ENCODE results near the gene GSX1. TPM values are rescaled to one million over a fixed set of nuclear protein-coding genes. Genes with fewer than 3 reads are reported as not detected.
A peak's percentile ranks its signal among the peaks of the same experiment; 100 is the strongest.
"Not testable (repeated sequence)": the region's sequence is repeated elsewhere in the genome, so short reads cannot be mapped to it uniquely, and the experiment has no call there.

GSX1 gene
- not detected in 2 replicates for total RNA-seq

DNA sequence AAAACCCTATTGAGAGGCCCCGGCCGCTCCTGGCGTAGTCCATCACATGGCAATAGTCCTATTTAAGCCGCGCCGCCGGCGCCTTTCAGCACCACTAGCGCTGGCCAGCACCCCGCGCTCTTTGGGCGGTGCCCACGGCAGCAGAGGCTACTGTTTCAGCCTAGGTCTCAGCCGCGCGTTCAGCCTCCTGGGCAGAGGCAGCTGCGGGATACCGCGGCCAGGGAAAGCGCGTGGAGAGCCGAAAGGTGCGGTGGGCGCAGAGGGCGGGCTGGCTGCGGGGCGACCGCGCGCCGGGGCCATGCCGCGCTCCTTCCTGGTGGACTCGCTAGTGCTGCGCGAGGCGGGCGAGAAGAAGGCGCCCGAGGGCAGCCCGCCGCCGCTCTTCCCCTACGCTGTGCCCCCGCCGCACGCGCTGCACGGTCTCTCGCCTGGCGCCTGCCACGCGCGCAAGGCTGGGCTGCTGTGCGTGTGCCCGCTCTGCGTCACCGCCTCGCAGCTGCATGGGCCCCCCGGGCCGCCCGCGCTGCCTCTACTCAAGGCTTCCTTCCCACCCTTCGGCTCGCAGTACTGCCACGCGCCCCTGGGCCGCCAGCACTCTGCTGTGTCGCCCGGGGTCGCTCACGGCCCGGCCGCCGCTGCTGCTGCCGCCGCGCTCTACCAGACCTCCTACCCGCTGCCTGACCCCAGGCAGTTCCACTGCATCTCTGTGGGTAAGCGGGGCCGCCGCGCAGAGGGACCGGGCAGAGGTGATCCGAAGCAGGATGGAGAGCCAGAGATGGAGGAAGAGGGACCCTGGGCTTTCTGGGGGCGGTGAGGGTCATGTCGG is at the start of gene GSX1:
TSS of gene GSX1 (plus strand) at position 91 of the 826 bp plus-strand sequence. CDS start at position 299, 208 bp downstream.
- Histone ChIP-seq H3K4me3 (ENCODE audit: low read depth, low read length) (no peak within 1 kb of the TSS), H3K27me3 (ENCODE audit: control insufficient read depth, insufficient read depth, low read length) (peaks cover 70% of the 10 kb centered on the region), H3K36me3 (ENCODE audit: control insufficient read depth, insufficient read depth, low read length) (no peaks in the 10 kb centered on the region)
- peak; percentile 44 for DNase-seq (ENCODE audit: low read depth)
- TF ChIP-seq, protein P1, sequence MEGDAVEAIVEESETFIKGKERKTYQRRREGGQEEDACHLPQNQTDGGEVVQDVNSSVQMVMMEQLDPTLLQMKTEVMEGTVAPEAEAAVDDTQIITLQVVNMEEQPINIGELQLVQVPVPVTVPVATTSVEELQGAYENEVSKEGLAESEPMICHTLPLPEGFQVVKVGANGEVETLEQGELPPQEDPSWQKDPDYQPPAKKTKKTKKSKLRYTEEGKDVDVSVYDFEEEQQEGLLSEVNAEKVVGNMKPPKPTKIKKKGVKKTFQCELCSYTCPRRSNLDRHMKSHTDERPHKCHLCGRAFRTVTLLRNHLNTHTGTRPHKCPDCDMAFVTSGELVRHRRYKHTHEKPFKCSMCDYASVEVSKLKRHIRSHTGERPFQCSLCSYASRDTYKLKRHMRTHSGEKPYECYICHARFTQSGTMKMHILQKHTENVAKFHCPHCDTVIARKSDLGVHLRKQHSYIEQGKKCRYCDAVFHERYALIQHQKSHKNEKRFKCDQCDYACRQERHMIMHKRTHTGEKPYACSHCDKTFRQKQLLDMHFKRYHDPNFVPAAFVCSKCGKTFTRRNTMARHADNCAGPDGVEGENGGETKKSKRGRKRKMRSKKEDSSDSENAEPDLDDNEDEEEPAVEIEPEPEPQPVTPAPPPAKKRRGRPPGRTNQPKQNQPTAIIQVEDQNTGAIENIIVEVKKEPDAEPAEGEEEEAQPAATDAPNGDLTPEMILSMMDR (IDR thresholded peaks at IDR 0.05; ENCODE audit: insufficient read depth, low read length, severe bottlenecking) = no peak
- no peak for FAIRE-seq

DNA sequence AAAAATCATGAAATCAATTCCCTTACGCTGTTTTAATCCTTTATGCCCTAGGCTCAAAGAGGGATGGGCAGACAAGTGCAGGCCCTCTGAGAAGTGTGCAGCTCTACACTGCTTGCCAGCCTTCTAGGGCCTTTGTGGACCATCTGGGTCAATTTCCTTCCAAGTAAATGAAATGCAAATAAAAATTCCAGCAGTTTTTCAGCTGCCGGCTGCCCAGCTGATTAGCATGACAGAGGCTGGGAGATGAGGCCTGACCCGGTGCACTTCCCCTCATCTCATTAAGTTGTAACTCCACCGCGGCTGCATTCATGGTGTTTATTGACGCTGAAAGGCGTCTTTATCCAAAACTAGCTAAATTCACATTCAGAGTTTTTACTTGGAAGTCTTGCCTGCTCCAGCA is 47.5 kb upstream of the GSX1 start:
- FAIRE-seq = no peak

DNA sequence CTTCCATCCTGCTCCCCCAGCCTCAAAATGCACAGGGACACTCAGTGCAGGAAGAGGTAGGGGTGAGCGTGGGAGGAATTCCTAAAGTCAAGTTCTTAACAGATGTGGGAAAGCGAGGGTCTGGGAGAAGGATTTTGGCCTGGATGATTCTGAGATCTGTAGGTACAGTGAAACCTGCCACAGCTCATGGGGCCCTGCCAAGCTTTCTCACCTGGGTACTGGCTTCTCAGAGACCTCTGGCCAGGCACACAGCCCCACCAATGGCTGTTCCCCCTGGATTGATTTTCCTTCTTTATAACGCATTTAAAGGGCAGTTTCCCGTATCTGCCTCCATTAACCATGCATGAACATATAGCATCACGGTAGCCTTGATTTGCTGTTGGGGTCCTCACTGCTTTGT is 47.0 kb upstream of the GSX1 start:
- H3K36me3 ChIP-seq (ENCODE audit: control insufficient read depth, insufficient read depth, low read length) = no peaks in the 10 kb centered on the region
- peaks cover 3% of the 10 kb centered on the region for H3K27me3 ChIP-seq (ENCODE audit: control insufficient read depth, insufficient read depth, low read length)
- no peak for FAIRE-seq
- DNase-seq (ENCODE audit: low read depth) = no peak
- TF ChIP-seq, protein P1 (IDR thresholded peaks at IDR 0.05; ENCODE audit: insufficient read depth, low read length, severe bottlenecking) = no peak
- no peak overlapping the region for H3K4me3 ChIP-seq (ENCODE audit: low read depth, low read length)

More for the DNA sequence above, 47.5 kb upstream of the GSX1 start:
- no peak overlapping the region for H3K4me3 ChIP-seq (ENCODE audit: low read depth, low read length)
- TF ChIP-seq, protein P1 (IDR thresholded peaks at IDR 0.05; ENCODE audit: insufficient read depth, low read length, severe bottlenecking) = no peak
- H3K27me3 ChIP-seq (ENCODE audit: control insufficient read depth, insufficient read depth, low read length) = peaks cover 3% of the 10 kb centered on the region
- DNase-seq (ENCODE audit: low read depth) = no peak
- H3K36me3 ChIP-seq (ENCODE audit: control insufficient read depth, insufficient read depth, low read length) = no peaks in the 10 kb centered on the region

DNA sequence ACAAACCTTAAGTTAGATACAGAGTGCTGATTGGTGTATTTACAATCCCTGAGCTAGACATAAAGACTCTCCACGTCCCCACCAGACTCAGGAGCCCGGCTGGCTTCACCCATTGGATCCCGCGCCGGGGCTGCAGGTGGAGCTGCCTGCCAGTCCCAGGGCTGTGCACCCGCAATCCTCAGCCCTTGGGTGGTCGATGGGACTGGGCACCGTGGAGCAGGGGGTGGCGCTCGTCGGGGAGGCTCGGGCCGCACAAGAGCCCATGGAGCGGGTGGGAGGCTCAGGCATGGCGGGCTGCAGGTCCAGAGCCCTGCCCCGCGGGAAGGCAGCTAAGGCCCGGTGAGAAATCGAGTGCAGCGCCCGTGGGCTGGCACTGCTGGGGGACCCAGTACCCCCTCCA is 44.1 kb upstream of the GSX1 start:
- DNase-seq (ENCODE audit: low read depth); H3K27me3 ChIP-seq (ENCODE audit: control insufficient read depth, insufficient read depth, low read length); H3K36me3 ChIP-seq (ENCODE audit: control insufficient read depth, insufficient read depth, low read length); FAIRE-seq; H3K4me3 ChIP-seq (ENCODE audit: low read depth, low read length): not testable (repeated sequence)

DNA sequence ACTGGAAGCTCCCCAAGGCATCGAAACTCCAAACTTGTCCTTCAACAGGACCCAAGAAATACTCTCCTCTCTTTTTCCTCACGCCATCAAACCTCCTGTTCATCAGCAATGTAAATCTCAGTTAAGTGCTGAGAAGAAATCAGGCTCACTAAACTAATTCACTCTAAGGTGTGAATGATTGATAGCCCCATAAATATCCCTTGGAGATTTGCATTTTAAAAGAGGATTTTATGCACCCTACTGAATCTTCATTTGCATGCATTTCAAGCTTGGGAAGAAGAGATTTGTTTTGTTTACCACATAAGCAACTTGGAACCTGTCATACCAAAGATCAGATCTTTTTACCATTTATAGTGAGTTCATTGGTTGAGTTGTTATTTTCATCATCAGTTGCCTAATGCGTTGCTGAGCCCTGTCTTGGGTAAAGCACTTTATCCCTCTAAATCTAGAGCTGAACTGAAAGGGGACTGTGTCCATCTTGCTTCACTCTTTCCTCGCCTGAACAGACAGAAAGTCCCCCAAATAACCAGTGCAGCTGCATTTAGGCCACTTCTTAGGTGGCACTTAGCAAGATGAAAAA is 40.2 kb upstream of the GSX1 start:
- peaks cover 3% of the 10 kb centered on the region for H3K27me3 ChIP-seq (ENCODE audit: control insufficient read depth, insufficient read depth, low read length)
- H3K36me3 ChIP-seq (ENCODE audit: control insufficient read depth, insufficient read depth, low read length) = no peaks in the 10 kb centered on the region
- DNase-seq (ENCODE audit: low read depth) (no peak), FAIRE-seq (no peak)
- H3K4me3 ChIP-seq (ENCODE audit: low read depth, low read length) = no peak overlapping the region
- TF ChIP-seq, protein P1 (IDR thresholded peaks at IDR 0.05; ENCODE audit: insufficient read depth, low read length, severe bottlenecking) = no peak

DNA sequence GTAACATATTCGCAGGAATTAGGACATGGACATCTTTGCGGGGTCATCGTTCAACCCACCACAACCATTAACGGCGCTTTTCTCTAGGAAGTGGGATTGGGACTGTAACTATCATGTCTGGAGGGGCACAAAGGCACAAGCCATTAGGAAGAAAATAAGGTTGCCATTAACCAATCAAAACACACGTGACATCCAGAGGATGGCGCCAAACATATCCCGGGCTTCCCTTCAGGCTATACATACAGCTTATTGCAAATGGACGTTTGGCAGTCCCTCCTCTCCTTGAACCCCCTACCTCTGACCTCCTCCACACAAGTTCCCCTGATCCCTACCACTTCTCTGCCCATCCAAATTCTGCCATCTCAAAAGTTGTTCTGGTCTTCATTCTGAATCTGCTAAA is 26.6 kb upstream of the GSX1 start:
- TF ChIP-seq, protein P1 (IDR thresholded peaks at IDR 0.05; ENCODE audit: insufficient read depth, low read length, severe bottlenecking) = no peak
- no peaks in the 10 kb centered on the region for H3K27me3 ChIP-seq (ENCODE audit: control insufficient read depth, insufficient read depth, low read length)
- DNase-seq (ENCODE audit: low read depth) (no peak), FAIRE-seq (no peak)
- no peaks in the 10 kb centered on the region for H3K36me3 ChIP-seq (ENCODE audit: control insufficient read depth, insufficient read depth, low read length)
- H3K4me3 ChIP-seq (ENCODE audit: low read depth, low read length) = no peak overlapping the region
